GM23248 (cell line): ENCODE measurements around the gene NFKBIB. TPM values are rescaled to one million over a fixed set of nuclear protein-coding genes. Genes with fewer than 3 reads are reported as not detected.
"Not testable (repeated sequence)": the region's sequence is repeated elsewhere in the genome, so short reads cannot be mapped to it uniquely, and the experiment has no call there.

Experiments used
- DNase-seq: peaks from one replicate; pipeline ENCODE4 v3.0.0-alpha.2; 2015
- H2AFZ ChIP-seq: fragments of 200-600 bp; sonication (generic); 2 replicates; pipeline ENCODE4 v1.6.1; 2016; ENCODE audit warnings: antibody characterized with exemption
- H3F3A ChIP-seq: fragments of 200-600 bp; sonication (generic); 2 replicates; pipeline ENCODE4 v1.6.1; 2016; ENCODE audit warnings: mild to moderate bottlenecking, antibody characterized with exemption, mixed run types; ENCODE audit not compliant: insufficient read depth
- H3K27ac ChIP-seq: fragments of 200-600 bp; sonication (generic); 2 replicates; pipeline ENCODE4 v1.5.1; 2016; ENCODE audit warnings: mild to moderate bottlenecking
- H3K27me3 ChIP-seq: fragments of 200-600 bp; sonication (generic); replicated peaks from 2 replicates; pipeline ENCODE4 v1.6.1; 2016; ENCODE audit warnings: mild to moderate bottlenecking; ENCODE audit not compliant: insufficient read depth
- H3K36me3 ChIP-seq: fragments of 200-600 bp; sonication (generic); 2 replicates; pipeline ENCODE4 v1.6.1; 2016; ENCODE audit warnings: low read depth, mild to moderate bottlenecking
- H3K4me1 ChIP-seq: fragments of 200-600 bp; sonication (generic); 2 replicates; pipeline ENCODE4 v1.6.1; 2016; ENCODE audit warnings: mild to moderate bottlenecking; ENCODE audit not compliant: insufficient read depth
- H3K4me2 ChIP-seq: fragments of 200-600 bp; sonication (generic); one replicate; pipeline ENCODE4 v1.6.1; 2016; ENCODE audit warnings: mild to moderate bottlenecking; ENCODE audit not compliant: unreplicated experiment
- H3K4me3 ChIP-seq: fragments of 200-600 bp; sonication (generic); 2 replicates; pipeline ENCODE4 v1.5.1; 2016; ENCODE audit warnings: mild to moderate bottlenecking
- H3K79me2 ChIP-seq: fragments of 200-600 bp; sonication (generic); 2 replicates; pipeline ENCODE4 v1.6.1; 2016; ENCODE audit warnings: mild to moderate bottlenecking; ENCODE audit not compliant: insufficient read depth
- H3K9ac ChIP-seq: fragments of 200-600 bp; sonication (generic); 2 replicates; pipeline ENCODE4 v1.6.1; 2016; ENCODE audit warnings: mild to moderate bottlenecking
- H3K9me2 ChIP-seq: fragments of 200-600 bp; sonication (generic); 2 replicates; pipeline ENCODE4 v1.6.1; 2016; ENCODE audit warnings: mixed run types, mild to moderate bottlenecking, moderate library complexity; ENCODE audit not compliant: insufficient read depth
- H3K9me3 ChIP-seq: fragments of 200-600 bp; sonication (generic); one replicate; pipeline ENCODE4 v1.6.1; 2017; ENCODE audit warnings: low read depth
- H4K20me1 ChIP-seq: fragments of 200-600 bp; sonication (generic); 2 replicates; pipeline ENCODE4 v1.6.0; 2016; ENCODE audit not compliant: insufficient read depth
- EZH2 ChIP-seq: fragments of 200-600 bp; sonication (generic); IDR thresholded peaks from 2 replicates; pipeline ENCODE4 v1.6.1; 2018; ENCODE audit warnings: antibody characterized with exemption, mild to moderate bottlenecking; ENCODE audit not compliant: insufficient read depth, poor library complexity, severe bottlenecking
- EZH2phosphoT487 ChIP-seq: fragments of 200-600 bp; sonication (generic); IDR thresholded peaks from 2 replicates; pipeline ENCODE4 v1.6.1; 2018; ENCODE audit warnings: antibody characterized with exemption, moderate library complexity, mild to moderate bottlenecking, low read depth; ENCODE audit not compliant: insufficient read depth
- WGBS, 2 experiments: methylation state at CpG; one replicate each; pipeline ENCODE4 v1.1.6; 2015 to 2017; ENCODE audit warnings: low lambda C conversion rate in 2 of 2, low coverage in 1 of 2; ENCODE audit errors: missing lambda C conversion rate in 2 of 2; 5-methylcytosine and 5-hydroxymethylcytosine counted together
- in situ Hi-C: fragments of 300-500 bp; cut with MboI; formaldehyde crosslinking; loops from 2 replicates; pipeline ENCODE4 v1.15.0; 2020
- polyA plus RNA-seq: library from polyadenylated mRNA; unstranded; fragments of >200 nt; fragmentation: Nextera tagmentation; extraction: Ambion mirVana; gene quantifications from 2 replicates; pipeline ENCODE4 v1.2.1, GENCODE V29; 2016
- total RNA-seq: library from RNA; depleted of rRNA; stranded (reverse); fragments of >200 nt; shearing (Covaris generic); gene quantifications from 2 replicates; pipeline ENCODE4 v1.2.3, GENCODE V29; 2014

Gene NFKBIB
- total and polyA plus RNA-seq, 2 experiments from 2014 or later: 12.8 to 18.0 TPM

GRCh38 chr19:38932425-38933179 lies 32.8 kb downstream of the NFKBIB start:
- Histone ChIP-seq H3K4me3 (no peak overlapping the region), H2AFZ (no peak overlapping the region), H3K9me3 (no peaks in the 10 kb centered on the region), H3K79me2 (peaks cover 53% of the 10 kb centered on the region), H3K27ac (no peak overlapping the region), H3K36me3 (no peaks in the 10 kb centered on the region), H3F3A (no peaks in the 10 kb centered on the region), H3K4me1 (peaks cover 12% of the 10 kb centered on the region; the same call in 1 of the 2 replicates), H3K9me2 (no peaks in the 10 kb centered on the region), H3K4me2 (no peak overlapping the region), H4K20me1 (no peaks in the 10 kb centered on the region), H3K27me3 (no peaks in the 10 kb centered on the region), H3K9ac (no peak overlapping the region)
- TF ChIP-seq EZH2phosphoT487: no peak
- TF ChIP-seq EZH2: no peak
- peak; percentile 65 for DNase-seq
- in situ Hi-C loops: no loop called here
- WGBS, 2 experiments: 88 to 90% methylated on average over 29 of the region's 29 CpGs

- Histone ChIP-seq H3K4me3 (no peak overlapping the region), H3F3A (no peaks in the 10 kb centered on the region), H4K20me1 (no peaks in the 10 kb centered on the region), H3K4me1 (peaks cover 12% of the 10 kb centered on the region; the same call in 1 of the 2 replicates), H3K9me3 (no peaks in the 10 kb centered on the region), H3K27ac (no peak overlapping the region), H2AFZ (no peak overlapping the region), H3K36me3 (no peaks in the 10 kb centered on the region), H3K4me2 (no peak overlapping the region), H3K9me2 (no peaks in the 10 kb centered on the region), H3K27me3 (no peaks in the 10 kb centered on the region), H3K9ac (no peak overlapping the region), H3K79me2 (peaks cover 45% of the 10 kb centered on the region)
- no peak for TF ChIP-seq EZH2
- TF ChIP-seq EZH2phosphoT487: no peak
- in situ Hi-C loops: no loop called here
- 92 to 97% methylated on average over 4 of the region's 4 CpGs for WGBS, 2 experiments
- no peak for DNase-seq
Observed at GRCh38 chr19:38933544-38933943, 33.8 kb downstream of the NFKBIB start.

GRCh38 chr19:38939957-38940356 lies 40.2 kb downstream of the NFKBIB start:
- in situ Hi-C loops: no loop called here
- Histone ChIP-seq H3K4me1 (no peaks in the 10 kb centered on the region), H3K27me3 (no peaks in the 10 kb centered on the region), H2AFZ (no peak overlapping the region), H3K36me3 (peaks cover 5% of the 10 kb centered on the region; the same call in 1 of the 2 replicates), H4K20me1 (no peaks in the 10 kb centered on the region), H3F3A (no peaks in the 10 kb centered on the region), H3K9me3 (no peaks in the 10 kb centered on the region), H3K9me2 (no peaks in the 10 kb centered on the region), H3K4me3 (no peak overlapping the region), H3K27ac (no peak overlapping the region), H3K9ac (no peak overlapping the region), H3K79me2 (no peaks in the 10 kb centered on the region), H3K4me2 (no peak overlapping the region)
- no peak for DNase-seq
- no peak for TF ChIP-seq EZH2phosphoT487
- TF ChIP-seq EZH2: no peak
- 64 to 69% methylated on average over 5 of the region's 5 CpGs for WGBS, 2 experiments

- H3K9me2 ChIP-seq, H3K27me3 ChIP-seq, H4K20me1 ChIP-seq, H3K9me3 ChIP-seq, H3K9ac ChIP-seq, H2AFZ ChIP-seq, H3K36me3 ChIP-seq, H3F3A ChIP-seq, H3K4me2 ChIP-seq, DNase-seq, H3K4me3 ChIP-seq, H3K79me2 ChIP-seq, H3K4me1 ChIP-seq, H3K27ac ChIP-seq, in situ Hi-C loops: not testable (repeated sequence)
- WGBS, 2 experiments: 92 to 96% methylated on average over 5 of the region's 5 CpGs
Observed at GRCh38 chr19:38941466-38941865, 41.7 kb downstream of the NFKBIB start.

- in situ Hi-C loops: no loop called here
Observed at GRCh38 chr19:38941979-38942378, 42.2 kb downstream of the NFKBIB start.

More at GRCh38 chr19:38941979-38942378, 42.2 kb downstream of the NFKBIB start:
- DNase-seq: no peak
- Histone ChIP-seq H3F3A (no peaks in the 10 kb centered on the region), H3K9me3 (no peaks in the 10 kb centered on the region), H3K36me3 (peaks cover 6% of the 10 kb centered on the region; the same call in 1 of the 2 replicates), H4K20me1 (no peaks in the 10 kb centered on the region), H3K4me3 (no peak overlapping the region), H3K4me1 (no peaks in the 10 kb centered on the region), H3K27me3 (no peaks in the 10 kb centered on the region), H3K9ac (no peak overlapping the region), H3K79me2 (no peaks in the 10 kb centered on the region), H2AFZ (no peak overlapping the region), H3K9me2 (no peaks in the 10 kb centered on the region), H3K27ac (no peak overlapping the region), H3K4me2 (no peak overlapping the region)
- 95% methylated on average over 2 of the region's 2 CpGs for WGBS, 2 experiments
- TF ChIP-seq EZH2 (no peak), EZH2phosphoT487 (no peak)
